IMR-90 (cell line): ENCODE measurements around the gene NPR3.

Experiments
- CTCF ChIP-seq: conservative IDR thresholded peaks from 2 replicates; pipeline ENCODE4 v1.5.1; 2012; ENCODE audit warnings: mild to moderate bottlenecking, low read depth, low read length, improper control_type of control experiment
- POLR2A ChIP-seq: IDR thresholded peaks from 2 replicates; pipeline ENCODE4 v1.6.1; 2012; ENCODE audit warnings: mild to moderate bottlenecking, low read depth, low read length
- RFX5 ChIP-seq: IDR thresholded peaks from 2 replicates; pipeline ENCODE4 v1.8.0; 2012; ENCODE audit warnings: low read depth, mild to moderate bottlenecking, low read length, moderate library complexity
- SMC3 ChIP-seq: fragments of 150-350 bp; IDR thresholded peaks from 2 replicates; pipeline ENCODE4 v1.6.1; 2016; ENCODE audit warnings: low read depth, mild to moderate bottlenecking, antibody characterized with exemption, low read length, moderate library complexity

DNA sequence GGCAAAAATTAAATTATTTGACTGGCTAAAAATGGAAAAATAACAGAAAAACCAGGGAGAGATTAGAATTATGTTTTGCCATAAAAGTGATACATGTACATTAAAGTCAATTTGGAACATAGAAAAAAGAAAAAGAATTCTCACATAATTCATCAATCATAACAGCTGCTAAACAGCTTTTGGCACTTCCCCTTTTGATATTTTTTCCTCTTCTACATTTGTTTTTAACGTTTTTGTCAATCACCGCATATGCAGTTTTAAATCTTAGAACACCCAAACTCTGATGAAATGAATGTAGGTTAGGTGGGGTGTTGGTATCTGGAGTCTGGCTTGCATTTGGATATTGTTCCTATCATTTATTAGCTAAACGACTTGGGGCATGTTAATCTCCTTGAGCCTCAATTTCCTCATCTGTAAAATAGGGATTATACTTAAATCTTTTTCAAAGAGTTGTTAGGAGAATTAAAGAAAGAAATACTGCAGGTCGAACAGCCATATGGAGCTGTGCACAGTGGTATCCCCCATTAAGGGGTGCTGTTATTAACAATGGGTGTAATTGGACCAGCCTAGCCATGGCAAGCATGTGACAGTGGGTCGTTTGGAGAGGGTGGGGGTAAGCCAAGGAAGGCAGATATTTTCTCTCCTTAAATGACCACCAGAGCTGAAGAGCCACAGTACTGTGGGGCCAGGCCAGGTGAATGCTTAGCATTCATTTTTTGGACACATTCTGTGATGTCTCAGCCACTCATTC lies 22.6 kb downstream of the NPR3 start:
- no peak for TF ChIP-seq SMC3
- no peak for TF ChIP-seq CTCF
- TF ChIP-seq POLR2A = no peak
- TF ChIP-seq RFX5 = no peak
